ENCODE data around the gene ZNF107.

DNA sequence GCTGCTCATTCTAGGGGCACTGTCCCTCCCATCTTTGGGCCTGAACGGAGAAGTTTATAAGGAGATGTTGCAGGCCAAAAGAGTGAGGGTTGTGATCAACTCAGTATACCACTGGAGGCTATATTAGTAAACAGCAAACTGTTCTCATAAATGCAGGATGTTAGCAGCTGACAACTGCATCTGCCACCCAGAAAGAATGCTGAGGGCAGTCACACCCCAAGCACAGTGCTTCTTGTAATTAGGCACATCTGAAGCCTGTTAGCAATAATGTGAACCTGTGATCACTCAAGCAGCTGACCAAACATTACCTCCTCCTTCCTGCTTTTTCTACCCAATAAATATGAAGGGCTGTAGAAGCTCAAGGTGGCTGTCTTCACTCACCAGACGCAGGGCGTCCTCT, 89.9 kb downstream of the ZNF107 start:
- TF ChIP-seq, protein P1, sequence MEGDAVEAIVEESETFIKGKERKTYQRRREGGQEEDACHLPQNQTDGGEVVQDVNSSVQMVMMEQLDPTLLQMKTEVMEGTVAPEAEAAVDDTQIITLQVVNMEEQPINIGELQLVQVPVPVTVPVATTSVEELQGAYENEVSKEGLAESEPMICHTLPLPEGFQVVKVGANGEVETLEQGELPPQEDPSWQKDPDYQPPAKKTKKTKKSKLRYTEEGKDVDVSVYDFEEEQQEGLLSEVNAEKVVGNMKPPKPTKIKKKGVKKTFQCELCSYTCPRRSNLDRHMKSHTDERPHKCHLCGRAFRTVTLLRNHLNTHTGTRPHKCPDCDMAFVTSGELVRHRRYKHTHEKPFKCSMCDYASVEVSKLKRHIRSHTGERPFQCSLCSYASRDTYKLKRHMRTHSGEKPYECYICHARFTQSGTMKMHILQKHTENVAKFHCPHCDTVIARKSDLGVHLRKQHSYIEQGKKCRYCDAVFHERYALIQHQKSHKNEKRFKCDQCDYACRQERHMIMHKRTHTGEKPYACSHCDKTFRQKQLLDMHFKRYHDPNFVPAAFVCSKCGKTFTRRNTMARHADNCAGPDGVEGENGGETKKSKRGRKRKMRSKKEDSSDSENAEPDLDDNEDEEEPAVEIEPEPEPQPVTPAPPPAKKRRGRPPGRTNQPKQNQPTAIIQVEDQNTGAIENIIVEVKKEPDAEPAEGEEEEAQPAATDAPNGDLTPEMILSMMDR (IDR thresholded peaks at IDR 0.05 in 4 of 5, conservative IDR thresholded peaks at IDR 0.05 in 1 of 5): no peak
- TF ChIP-seq POLR2A (IDR thresholded peaks at IDR 0.05): no peak
